GM12878 (cell line): Measurements from ENCODE around the gene CDK4. TPM values are rescaled to one million over a fixed set of nuclear protein-coding genes. Genes with fewer than 3 reads are reported as not detected.

Experiments
- ATAC-seq: fragments of 200-7000 bp; cut with Tn5 transposase; 3 replicates; pipeline ENCODE4 v1.9.1; 2020; ENCODE audit warnings: mild to moderate bottlenecking, moderate library complexity
- BruUV-seq: library from RNA; stranded (reverse); fragments of 400-500 nt; replicated peaks from 2 replicates; lab custom pipeline; 2021; lab: Mats Ljungman, UMichigan
- CTCF ChIA-PET: fragments of 300-600 bp; sonication (Branson Sonifier 250); formaldehyde crosslinking; extraction: SDS; loops from one replicate; lab custom pipeline; 2021; ENCODE audit warnings: inconsistent platforms; lab: Yijun Ruan, JAX
- POLR2A ChIA-PET: fragments of 350-600 bp; formaldehyde crosslinking; extraction: SDS; loops from one replicate; lab custom pipeline; 2021; ENCODE audit warnings: inconsistent platforms; lab: Charles Lee
- RAD21 ChIA-PET: fragments of 300-600 bp; sonication (Branson Sonifier 250); formaldehyde crosslinking; loops from one replicate; lab custom pipeline; 2023; ENCODE audit warnings: antibody characterized with exemption; ENCODE audit not compliant: unreplicated experiment; lab: Charles Lee
- SMC1A ChIA-PET: fragments of 300-600 bp; sonication (Branson Sonifier 250); formaldehyde crosslinking; loops from one replicate; lab custom pipeline; 2023; ENCODE audit not compliant: unreplicated experiment, uncharacterized antibody; lab: Charles Lee
- DNase-seq: peaks from one replicate; pipeline ENCODE4 v3.0.0-alpha.2; 2011; ENCODE audit warnings: low read depth, low spot score
- FAIRE-seq: peaks from 3 replicates; lab custom pipeline; 2011; peaks lifted over from hg19 to GRCh38; lab: Jason Lieb, UNC
- H2AFZ ChIP-seq: 2 replicates; pipeline ENCODE4 v1.6.0; 2011; ENCODE audit warnings: low read depth, low read length, control low read depth; ENCODE audit not compliant: control insufficient read depth
- H3K27ac ChIP-seq: 2 replicates; pipeline ENCODE4 v1.5.1; 2011; ENCODE audit warnings: control low read depth; ENCODE audit not compliant: control insufficient read depth, insufficient read depth
- H3K27me3 ChIP-seq, 2 experiments: replicated peaks in 1 of 2; 2 replicates each; pipeline versions ENCODE4 v1.6.0 to v1.6.1; 2011; ENCODE audit warnings: low read length in 1 of 2; ENCODE audit not compliant: control insufficient read depth in 2 of 2, insufficient read depth in 2 of 2
- H3K36me3 ChIP-seq, 2 experiments: 2 replicates each; pipeline ENCODE4 v1.5.1; 2011; ENCODE audit warnings: low read length in 1 of 2; ENCODE audit not compliant: control insufficient read depth in 2 of 2, insufficient read depth in 2 of 2
- H3K4me1 ChIP-seq: 2 replicates; pipeline ENCODE4 v1.6.1; 2011; ENCODE audit warnings: mild to moderate bottlenecking, low read length, moderate library complexity, mixed read lengths; ENCODE audit not compliant: control insufficient read depth, insufficient read depth
- H3K4me2 ChIP-seq: 2 replicates; pipeline ENCODE4 v1.6.0; 2011; ENCODE audit warnings: control low read depth; ENCODE audit not compliant: control insufficient read depth, insufficient read depth
- H3K4me3 ChIP-seq: fragments of 200-600 bp; sonication (generic); 2 replicates; pipeline ENCODE4 v1.5.1; 2016
- H3K79me2 ChIP-seq: 2 replicates; pipeline ENCODE4 v1.6.0; 2011; ENCODE audit warnings: low read length; ENCODE audit not compliant: control insufficient read depth, insufficient read depth
- H3K9ac ChIP-seq: 2 replicates; pipeline ENCODE4 v1.8.0; 2011; ENCODE audit warnings: low read length, control low read depth, mixed read lengths; ENCODE audit not compliant: control insufficient read depth, insufficient read depth
- H3K9me3 ChIP-seq: replicated peaks from 3 replicates; pipeline ENCODE4 v1.5.1; 2011; ENCODE audit warnings: mild to moderate bottlenecking, low read length; ENCODE audit not compliant: control insufficient read depth, insufficient read depth
- H4K20me1 ChIP-seq: 2 replicates; pipeline ENCODE4 v1.6.0; 2011; ENCODE audit not compliant: control insufficient read depth, insufficient read depth
- CBFB ChIP-seq: IDR thresholded peaks from 2 replicates; pipeline ENCODE4 v1.6.1; 2016; ENCODE audit warnings: antibody characterized with exemption, low read depth
- HCFC1 ChIP-seq: fragments of 150-350 bp; IDR thresholded peaks from 2 replicates; pipeline ENCODE4 v1.6.1; 2014; ENCODE audit warnings: low read length
- MYB ChIP-seq: fragments of 150-350 bp; IDR thresholded peaks from 2 replicates; pipeline ENCODE4 v1.6.1; 2014; ENCODE audit warnings: mild to moderate bottlenecking, low read depth, low read length, borderline replicate concordance
- NRF1 ChIP-seq: conservative IDR thresholded peaks from 2 replicates; pipeline ENCODE4 v1.6.1; 2011; ENCODE audit warnings: mild to moderate bottlenecking, low read depth, low read length, improper control_type of control experiment
- POLR2A ChIP-seq: IDR thresholded peaks from 2 replicates; pipeline ENCODE4 v1.6.1; 2011; ENCODE audit warnings: low read depth, mild to moderate bottlenecking, low read length
- POLR2AphosphoS5 ChIP-seq: IDR thresholded peaks from 2 replicates; pipeline ENCODE4 v1.6.1; 2011; ENCODE audit warnings: mild to moderate bottlenecking, low read length, inconsistent platforms
- SPI1 ChIP-seq: IDR thresholded peaks from 2 replicates; pipeline ENCODE4 v1.6.1; 2011; ENCODE audit warnings: low read depth, mild to moderate bottlenecking, low read length, moderate library complexity, borderline replicate concordance; ENCODE audit not compliant: insufficient read depth
- STAT1 ChIP-seq: fragments of 450-650 bp; conservative IDR thresholded peaks from 2 replicates; pipeline ENCODE4 v1.6.1; 2014; ENCODE audit warnings: antibody characterized with exemption, mild to moderate bottlenecking
- TARDBP ChIP-seq: IDR thresholded peaks from 2 replicates; pipeline ENCODE4 v1.6.1; 2016; ENCODE audit warnings: borderline replicate concordance
- ZSCAN29 ChIP-seq: fragments of 450-650 bp; IDR thresholded peaks from 2 replicates; pipeline ENCODE4 v1.6.1; 2017; ENCODE audit warnings: mild to moderate bottlenecking, moderate library complexity
- WGBS: methylation state at CpG from one replicate; pipeline ENCODE4 v1.1.6; 2016; ENCODE audit warnings: low lambda C conversion rate; ENCODE audit not compliant: insufficient replicate concordance, insufficient coverage; ENCODE audit errors: missing lambda C conversion rate; 5-methylcytosine and 5-hydroxymethylcytosine counted together
- in situ Hi-C: fragments of 300-500 bp; cut with MboI; formaldehyde crosslinking; loops from 9 replicates; pipeline ENCODE4 v1.14.3; 2018; ENCODE audit warnings: mixed read lengths
- intact Hi-C: fragments of 100-400 bp; cut with micrococcal nuclease; formaldehyde crosslinking; loops from one replicate; pipeline ENCODE4 v1.14.2; 2022; ENCODE audit not compliant: unreplicated experiment
- polyA plus RNA-seq, 11 experiments: library from polyadenylated mRNA; depleted of rRNA in 4 of 11; unstranded in 6 of 11; stranded (reverse) in 5 of 11; fragments of >200 nt; fragmentation: Nextera tagmentation in 4 of 11; fragmentation: Illumina TruSeq in 1 of 11; extraction: Ambion mirVana in 4 of 11; extraction: Trizol in 1 of 11; gene quantifications; 1 replicate in 1 of 11; 2 replicates in 10 of 11; pipeline versions ENCODE4 v1.2.1 to v1.2.3, GENCODE V29; 2011 to 2016; ENCODE audit warnings: inconsistent platforms in 2 of 11, missing spikeins in 2 of 11, low read depth in 1 of 11
- total RNA-seq, 4 experiments: library from RNA; depleted of rRNA in 3 of 4; stranded (reverse); fragments of >200 nt in 3 of 4; fragmentation: Illumina TruSeq in 1 of 4; extraction: Trizol in 1 of 4; gene quantifications; 2 replicates each; pipeline versions ENCODE4 v1.2.1 to v1.2.3, GENCODE V29; 2013 to 2021
- TF ChIP-seq, protein P1 (sequence below): fragments of 450-650 bp; IDR thresholded peaks from 2 replicates; pipeline ENCODE4 v1.6.1; 2018; ENCODE audit warnings: mild to moderate bottlenecking, low read depth, moderate library complexity; ENCODE audit not compliant: partially characterized antibody
- TF ChIP-seq, protein P2 (sequence below): IDR thresholded peaks from 2 replicates; pipeline ENCODE4 v1.6.1; 2011; ENCODE audit warnings: mild to moderate bottlenecking, low read depth, low read length, moderate library complexity; ENCODE audit not compliant: insufficient replicate concordance
- TF ChIP-seq, protein P3 (sequence below): fragments of 150-350 bp; IDR thresholded peaks from 2 replicates; pipeline ENCODE4 v1.6.1; 2016; ENCODE audit warnings: low read depth, low read length

Gene CDK4
- total and polyA plus RNA-seq, 10 of the 15 experiments (the other 5 are each of a cell fraction or from before 2014, with no cell fraction given): 26.1 to 385 (median 221) TPM

DNA sequence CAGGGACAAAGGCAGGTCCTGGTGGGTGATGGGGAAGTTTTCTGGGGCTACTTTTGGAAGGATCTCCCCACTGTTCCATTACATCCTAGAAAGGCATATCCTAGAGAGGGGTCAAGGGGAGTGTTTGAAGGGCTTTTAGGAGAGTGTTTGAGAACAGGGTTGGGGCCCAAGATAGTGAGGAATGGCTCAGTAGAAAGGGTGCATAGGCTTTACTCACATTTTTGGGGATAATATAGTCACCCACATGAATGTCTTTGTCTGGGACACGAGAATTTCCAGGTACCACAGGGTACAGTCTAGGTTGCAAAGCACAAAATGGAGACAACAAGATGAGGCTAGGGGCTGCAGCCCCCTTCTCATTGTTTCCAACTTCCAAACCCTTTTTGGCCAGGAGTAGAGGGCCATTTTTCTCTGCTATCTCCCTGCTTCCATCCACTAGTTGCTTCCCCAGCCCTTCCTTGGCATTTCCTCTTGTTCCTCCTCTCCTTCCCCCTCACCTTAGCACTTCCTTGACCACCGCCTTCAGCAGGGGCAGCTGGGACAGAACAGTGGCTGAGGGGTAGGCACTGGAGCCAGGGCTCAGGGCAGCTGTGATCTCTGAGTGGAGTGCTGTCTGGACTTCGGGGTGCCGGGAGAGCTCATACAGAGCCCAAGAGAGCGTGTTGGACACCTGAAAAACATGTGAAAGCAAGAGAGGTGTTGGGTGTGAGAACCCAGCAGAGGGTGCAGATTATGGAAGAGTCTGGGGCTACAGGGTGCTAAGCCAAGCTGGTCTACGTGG lies 12.0 kb upstream of the CDK4 start:
- no peak for DNase-seq
- Histone ChIP-seq H4K20me1 (no peaks in the 10 kb centered on the region; the same call in 1 of the 2 replicates), H3K27ac (no peak overlapping the region), H3K79me2 (no peaks in the 10 kb centered on the region), H2AFZ (no peak overlapping the region), H3K4me2 (no peak overlapping the region), H3K4me1 (peaks cover 22% of the 10 kb centered on the region), H3K36me3 (no peaks in the 10 kb centered on the region), H3K9ac (no peak overlapping the region), H3K4me3 (no peak overlapping the region), H3K27me3 (peaks cover 11 to 23% of the 10 kb centered on the region in 2 experiments; a peak in 3 of 4 replicates), H3K9me3 (no peaks in the 10 kb centered on the region)
- 80% methylated on average over 6 of the region's 6 CpGs for whole genome bisulfite sequencing
- ChIA-PET POLR2A (interaction anchor here (0.6 to 1.5 kb wide), 2 partner anchors 8 to 1088 kb away, joined by 4 to 5 read pairs; no protein-coding TSS in a partner anchor), SMC1A (no interaction called here), RAD21 (no interaction called here), CTCF (interaction anchor here (0.7 to 7.3 kb wide), 5 partner anchors 9 to 121 kb away, joined by 3 to 62 read pairs (median 3); partner anchors contain the start of gene MARCHF9)
- TF ChIP-seq ZSCAN29 (no peak), SPI1 (no peak), STAT1 (no peak), POLR2AphosphoS5 (no peak), NRF1 (no peak), TARDBP (no peak), MYB (no peak), CBFB (no peak), HCFC1 (no peak), POLR2A (no peak)
- TF ChIP-seq, protein P1, sequence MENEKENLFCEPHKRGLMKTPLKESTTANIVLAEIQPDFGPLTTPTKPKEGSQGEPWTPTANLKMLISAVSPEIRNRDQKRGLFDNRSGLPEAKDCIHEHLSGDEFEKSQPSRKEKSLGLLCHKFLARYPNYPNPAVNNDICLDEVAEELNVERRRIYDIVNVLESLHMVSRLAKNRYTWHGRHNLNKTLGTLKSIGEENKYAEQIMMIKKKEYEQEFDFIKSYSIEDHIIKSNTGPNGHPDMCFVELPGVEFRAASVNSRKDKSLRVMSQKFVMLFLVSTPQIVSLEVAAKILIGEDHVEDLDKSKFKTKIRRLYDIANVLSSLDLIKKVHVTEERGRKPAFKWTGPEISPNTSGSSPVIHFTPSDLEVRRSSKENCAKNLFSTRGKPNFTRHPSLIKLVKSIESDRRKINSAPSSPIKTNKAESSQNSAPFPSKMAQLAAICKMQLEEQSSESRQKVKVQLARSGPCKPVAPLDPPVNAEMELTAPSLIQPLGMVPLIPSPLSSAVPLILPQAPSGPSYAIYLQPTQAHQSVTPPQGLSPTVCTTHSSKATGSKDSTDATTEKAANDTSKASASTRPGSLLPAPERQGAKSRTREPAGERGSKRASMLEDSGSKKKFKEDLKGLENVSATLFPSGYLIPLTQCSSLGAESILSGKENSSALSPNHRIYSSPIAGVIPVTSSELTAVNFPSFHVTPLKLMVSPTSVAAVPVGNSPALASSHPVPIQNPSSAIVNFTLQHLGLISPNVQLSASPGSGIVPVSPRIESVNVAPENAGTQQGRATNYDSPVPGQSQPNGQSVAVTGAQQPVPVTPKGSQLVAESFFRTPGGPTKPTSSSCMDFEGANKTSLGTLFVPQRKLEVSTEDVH: no peak
- TF ChIP-seq, protein P2, sequence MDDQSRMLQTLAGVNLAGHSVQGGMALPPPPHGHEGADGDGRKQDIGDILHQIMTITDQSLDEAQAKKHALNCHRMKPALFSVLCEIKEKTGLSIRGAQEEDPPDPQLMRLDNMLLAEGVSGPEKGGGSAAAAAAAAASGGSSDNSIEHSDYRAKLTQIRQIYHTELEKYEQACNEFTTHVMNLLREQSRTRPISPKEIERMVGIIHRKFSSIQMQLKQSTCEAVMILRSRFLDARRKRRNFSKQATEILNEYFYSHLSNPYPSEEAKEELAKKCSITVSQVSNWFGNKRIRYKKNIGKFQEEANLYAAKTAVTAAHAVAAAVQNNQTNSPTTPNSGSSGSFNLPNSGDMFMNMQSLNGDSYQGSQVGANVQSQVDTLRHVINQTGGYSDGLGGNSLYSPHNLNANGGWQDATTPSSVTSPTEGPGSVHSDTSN: no peak
- TF ChIP-seq, protein P3, sequence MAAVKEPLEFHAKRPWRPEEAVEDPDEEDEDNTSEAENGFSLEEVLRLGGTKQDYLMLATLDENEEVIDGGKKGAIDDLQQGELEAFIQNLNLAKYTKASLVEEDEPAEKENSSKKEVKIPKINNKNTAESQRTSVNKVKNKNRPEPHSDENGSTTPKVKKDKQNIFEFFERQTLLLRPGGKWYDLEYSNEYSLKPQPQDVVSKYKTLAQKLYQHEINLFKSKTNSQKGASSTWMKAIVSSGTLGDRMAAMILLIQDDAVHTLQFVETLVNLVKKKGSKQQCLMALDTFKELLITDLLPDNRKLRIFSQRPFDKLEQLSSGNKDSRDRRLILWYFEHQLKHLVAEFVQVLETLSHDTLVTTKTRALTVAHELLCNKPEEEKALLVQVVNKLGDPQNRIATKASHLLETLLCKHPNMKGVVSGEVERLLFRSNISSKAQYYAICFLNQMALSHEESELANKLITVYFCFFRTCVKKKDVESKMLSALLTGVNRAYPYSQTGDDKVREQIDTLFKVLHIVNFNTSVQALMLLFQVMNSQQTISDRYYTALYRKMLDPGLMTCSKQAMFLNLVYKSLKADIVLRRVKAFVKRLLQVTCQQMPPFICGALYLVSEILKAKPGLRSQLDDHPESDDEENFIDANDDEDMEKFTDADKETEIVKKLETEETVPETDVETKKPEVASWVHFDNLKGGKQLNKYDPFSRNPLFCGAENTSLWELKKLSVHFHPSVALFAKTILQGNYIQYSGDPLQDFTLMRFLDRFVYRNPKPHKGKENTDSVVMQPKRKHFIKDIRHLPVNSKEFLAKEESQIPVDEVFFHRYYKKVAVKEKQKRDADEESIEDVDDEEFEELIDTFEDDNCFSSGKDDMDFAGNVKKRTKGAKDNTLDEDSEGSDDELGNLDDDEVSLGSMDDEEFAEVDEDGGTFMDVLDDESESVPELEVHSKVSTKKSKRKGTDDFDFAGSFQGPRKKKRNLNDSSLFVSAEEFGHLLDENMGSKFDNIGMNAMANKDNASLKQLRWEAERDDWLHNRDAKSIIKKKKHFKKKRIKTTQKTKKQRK: no peak
- no TSS peak for BruUV-seq
- ATAC-seq: no peak
- intact Hi-C loops (no loop called here), in situ Hi-C loops (no loop called here)
- no peak for FAIRE-seq
